ENCODE results near the gene HNRNPAB.

DNA sequence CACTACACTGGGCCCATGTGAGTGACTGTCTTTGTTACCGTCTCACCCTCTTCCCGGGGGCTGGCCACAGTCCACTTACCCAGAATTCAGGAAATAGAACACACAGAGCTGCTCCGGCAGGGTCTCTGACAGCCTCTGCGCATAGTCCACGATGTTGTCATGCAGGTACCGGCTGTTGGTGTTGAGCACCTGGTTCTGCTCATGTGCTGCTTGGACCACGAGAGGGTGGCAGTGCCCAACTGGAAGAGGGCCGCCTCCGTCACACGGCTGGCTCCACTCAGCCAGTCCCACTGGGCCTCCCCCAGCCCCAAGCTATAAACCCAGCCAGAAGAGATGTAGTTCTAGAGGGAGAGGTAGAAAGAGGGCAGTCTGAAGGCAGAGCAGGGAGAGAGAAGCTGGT, 25.5 kb downstream of the HNRNPAB start:
- TF ChIP-seq CTCF (IDR thresholded peaks at IDR 0.05) (no peak), POLR2A (IDR thresholded peaks at IDR 0.05) (no peak)

Measured in testis (tissue), 2 donors.